Measurements from ENCODE around the gene DLG2. TPM values are rescaled to one million over a fixed set of nuclear protein-coding genes. Genes with fewer than 3 reads are reported as not detected.

Gene DLG2
- polyA plus RNA-seq, 3 donors, result 0.24 to 0.39 TPM; not detected in 1

DNA sequence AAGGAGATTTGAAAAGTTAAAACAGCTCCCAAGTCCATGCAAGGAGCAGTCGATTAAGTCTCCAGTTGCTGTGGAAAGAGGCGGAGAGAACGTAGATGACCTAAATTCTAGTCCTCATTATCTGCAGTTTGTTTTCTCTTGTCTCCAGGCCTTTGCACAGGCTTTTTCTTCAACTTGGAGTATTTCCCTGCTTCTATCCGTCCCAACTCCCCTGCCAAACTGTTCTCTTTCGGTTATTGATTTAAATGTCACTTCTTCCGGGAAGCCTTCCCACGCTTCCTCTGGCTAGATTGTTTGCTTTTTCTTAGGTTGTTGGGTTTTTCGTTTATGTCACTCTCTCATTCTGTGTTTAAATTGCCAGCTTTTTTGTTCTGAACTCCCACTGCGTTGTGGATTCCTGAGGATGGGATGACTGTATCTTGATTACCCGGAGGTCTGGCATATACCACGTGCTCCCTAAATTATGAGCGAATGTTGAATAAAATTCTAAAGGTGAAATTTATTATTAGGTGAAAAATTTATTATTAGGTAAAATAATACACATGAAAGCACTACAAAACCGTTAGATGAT lies 1.7 kb upstream of the DLG2 start:
- H3K4me3 Mint-ChIP-seq, result peak overlapping the region; percentile 96 to 98
- peaks cover 15 to 22% of the 10 kb centered on the region in 2 donors for H3K4me1 ChIP-seq (ENCODE audit: control insufficient read depth in 1 of 2, insufficient read depth in 2 of 2, low read length in 2 of 2)
- H3K4me3 ChIP-seq (replicated peaks in 1 of 3; ENCODE audit: low read depth in 2 of 3, low read length in 3 of 3), result peak overlapping the region; percentile 68 to 91 (median 89)
- peaks cover 12% of the 10 kb centered on the region in 2 donors for H3K36me3 Mint-ChIP-seq
- WGBS (ENCODE audit: insufficient coverage), result 0% methylated on average over 3 of the region's 13 CpGs
- DNase-seq, result no peak
- intact Hi-C loops (cut with micrococcal nuclease), result loop anchor here (5.0 kb wide), 1 partner anchor 33 kb away; no protein-coding TSS in a partner anchor
- peaks cover 0 to 3% (median 0%) of the 10 kb centered on the region in 3 donors for H3K27me3 Mint-ChIP-seq (ENCODE audit: low read depth in 3 of 3)
- H3K4me1 Mint-ChIP-seq, result peaks cover 17% of the 10 kb centered on the region
- no peaks in the 10 kb centered on the region for H3K27me3 ChIP-seq (ENCODE audit: control insufficient read depth in 2 of 2, insufficient read depth in 2 of 2, low read length in 2 of 2)
- H3K4me2 ChIP-seq (replicated peaks; ENCODE audit: extremely low read depth, low read length, poor library complexity, severe bottlenecking), result peak overlapping the region; percentile 96
- no peak for TF ChIP-seq CTCF (IDR thresholded peaks at IDR 0.05)
- peak overlapping the region; percentile 72 for H3K9ac ChIP-seq (ENCODE audit: insufficient read depth, low read length, poor library complexity, severe bottlenecking)
- H3K9me3 Mint-ChIP-seq, result no peaks in the 10 kb centered on the region
- peak overlapping the region; percentile 45 to 87 for H3K27ac ChIP-seq (ENCODE audit: low read depth in 1 of 2, low read length in 2 of 2)
- peaks cover 7% of the 10 kb centered on the region for H4K20me1 ChIP-seq (ENCODE audit: insufficient read depth, low read length)
- peak overlapping the region; percentile 99 for H2AFZ ChIP-seq (ENCODE audit: insufficient read depth, low read depth, low read length, poor library complexity, severe bottlenecking)
- H3K9me3 ChIP-seq (replicated peaks in 1 of 2; ENCODE audit: control insufficient read depth in 1 of 2, insufficient read depth in 1 of 2, low read length in 2 of 2), result no peaks in the 10 kb centered on the region
- H3K27ac Mint-ChIP-seq, result peak overlapping the region; percentile 88 to 97 (median 95)
- H3K79me2 ChIP-seq (ENCODE audit: insufficient read depth, low read length), result peaks cover 38% of the 10 kb centered on the region
- peaks cover 3 to 26% of the 10 kb centered on the region in 2 donors for H3K36me3 ChIP-seq (replicated peaks in 1 of 2; ENCODE audit: control insufficient read depth in 1 of 2, insufficient read depth in 2 of 2, low read length in 2 of 2)

DNA sequence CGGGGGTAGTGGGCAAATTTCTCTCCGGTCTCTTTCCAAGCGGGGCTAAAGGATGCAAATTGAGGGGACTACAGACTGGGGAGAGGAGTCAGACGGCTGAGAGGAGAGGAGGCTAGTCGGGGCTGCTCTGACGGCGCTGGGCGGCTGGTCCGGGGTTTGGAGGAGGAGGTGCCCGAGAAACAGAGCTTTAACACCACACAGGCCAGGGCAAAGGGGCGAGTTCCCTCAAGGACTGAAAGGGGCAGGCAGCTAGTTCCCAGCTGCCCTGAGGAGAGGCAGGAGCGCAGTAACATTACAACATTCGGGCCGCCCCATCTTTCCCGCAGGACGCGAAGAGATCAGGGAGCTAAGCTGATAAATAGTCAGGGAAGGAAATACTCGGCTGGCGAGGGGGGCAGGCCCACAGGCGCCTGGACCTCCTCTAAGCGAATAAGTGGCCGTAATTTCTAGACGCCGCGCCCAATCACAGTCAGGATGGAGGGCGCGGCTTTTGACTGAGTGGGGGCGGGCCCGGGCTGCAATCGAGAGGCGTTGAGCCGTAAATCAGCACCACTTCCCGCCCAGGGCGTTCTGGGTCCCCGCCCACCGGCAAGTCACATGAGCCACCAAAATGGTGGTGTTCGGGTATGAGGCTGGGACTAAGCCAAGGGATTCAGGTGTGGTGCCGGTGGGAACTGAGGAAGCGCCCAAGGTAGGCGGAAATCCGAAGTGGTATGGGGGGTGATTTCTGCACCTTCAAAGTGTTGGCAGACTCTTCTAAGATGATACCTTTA lies 1.0 kb upstream of the DLG2 start, which contains the start of gene TMEM126B:
Gene TMEM126B (plus strand): TSS at position 596 of the 773 bp plus-strand sequence. CDS start 15 bp downstream, at position 611.
- H3K9me3 Mint-ChIP-seq, result no peaks in the 10 kb centered on the region
- DNase-seq, result peak; percentile 89 to 94 (median 91)
- peak within 1 kb of the TSS; percentile 68 to 91 (median 89) for H3K4me3 ChIP-seq (replicated peaks in 1 of 3; ENCODE audit: low read depth in 2 of 3, low read length in 3 of 3)
- no peaks in the 10 kb centered on the region for H3K9me3 ChIP-seq (replicated peaks in 1 of 2; ENCODE audit: control insufficient read depth in 1 of 2, insufficient read depth in 1 of 2, low read length in 2 of 2)
- H4K20me1 ChIP-seq (ENCODE audit: insufficient read depth, low read length), result peaks cover 6% of the 10 kb centered on the region
- peaks cover 9 to 12% of the 10 kb centered on the region in 2 donors for H3K36me3 Mint-ChIP-seq
- H3K27ac Mint-ChIP-seq, result peak within 1 kb of the TSS; percentile 88 to 97 (median 95)
- peaks cover 0 to 3% (median 0%) of the 10 kb centered on the region in 3 donors for H3K27me3 Mint-ChIP-seq (ENCODE audit: low read depth in 3 of 3)
- peak within 1 kb of the TSS; percentile 96 to 98 for H3K4me3 Mint-ChIP-seq
- intact Hi-C loops (cut with micrococcal nuclease), result loop anchor here (5.0 kb wide), 1 partner anchor 34 kb away; no protein-coding TSS in a partner anchor
- H3K27ac ChIP-seq (ENCODE audit: low read depth in 1 of 2, low read length in 2 of 2), result peak within 1 kb of the TSS; percentile 45 to 87
- peaks cover 15 to 22% of the 10 kb centered on the region in 2 donors for H3K4me1 ChIP-seq (ENCODE audit: control insufficient read depth in 1 of 2, insufficient read depth in 2 of 2, low read length in 2 of 2)
- no peaks in the 10 kb centered on the region for H3K27me3 ChIP-seq (ENCODE audit: control insufficient read depth in 2 of 2, insufficient read depth in 2 of 2, low read length in 2 of 2)
- H3K4me1 Mint-ChIP-seq, result peaks cover 17% of the 10 kb centered on the region
- H3K4me2 ChIP-seq (replicated peaks; ENCODE audit: extremely low read depth, low read length, poor library complexity, severe bottlenecking), result peak within 1 kb of the TSS; percentile 96
- H3K36me3 ChIP-seq (replicated peaks in 1 of 2; ENCODE audit: control insufficient read depth in 1 of 2, insufficient read depth in 2 of 2, low read length in 2 of 2), result peaks cover 3 to 20% of the 10 kb centered on the region in 2 donors
- H3K79me2 ChIP-seq (ENCODE audit: insufficient read depth, low read length), result peaks cover 38% of the 10 kb centered on the region
- peak within 1 kb of the TSS; percentile 99 for H2AFZ ChIP-seq (ENCODE audit: insufficient read depth, low read depth, low read length, poor library complexity, severe bottlenecking)
- H3K9ac ChIP-seq (ENCODE audit: insufficient read depth, low read length, poor library complexity, severe bottlenecking), result peak within 1 kb of the TSS; percentile 72
- TF ChIP-seq CTCF (IDR thresholded peaks at IDR 0.05), result no peak
- under 1% methylated on average over 40 of the region's 41 CpGs for WGBS (ENCODE audit: insufficient coverage)

Data from CD14-positive monocyte (primary cell).